Stimulated activated CD8-positive, alpha-beta memory T cell treated with anti-CD3 and anti-CD28 coated beads, Interleukin-12 subunit alpha, Interleukin-12 subunit beta, amount 100 ng/mL, for 4 hours (primary cell): Measurements from ENCODE around the gene RAD23A.
A peak's percentile ranks its signal among the peaks of the same experiment; 100 is the strongest.
"Not testable (repeated sequence)": the region's sequence is repeated elsewhere in the genome, so short reads cannot be mapped to it uniquely, and the experiment has no call there.

ENCODE experiments used
- DNase-seq: peaks from one replicate; pipeline ENCODE4 v3.0.0-alpha.2; 2020; ENCODE audit warnings: low read depth

The RAD23A gene

GRCh38 chr19:12945479-12946091 is at the start of gene RAD23A:
Gene RAD23A, plus strand, starts transcription at chr19:12945862. Its CDS starts 87 bp downstream, at chr19:12945949.
- peak; percentile 98 for DNase-seq

GRCh38 chr19:12896460-12896859 is 49.2 kb upstream of the RAD23A start:
- DNase-seq = no peak

- no peak for DNase-seq
These were observed 45.7 kb upstream of the RAD23A start for GRCh38 chr19:12899891-12900518.

GRCh38 chr19:12907166-12907565 is 38.5 kb upstream of the RAD23A start:
- DNase-seq = no peak

GRCh38 chr19:12912571-12912970 is 33.1 kb upstream of the RAD23A start:
- DNase-seq = no peak

GRCh38 chr19:12913011-12913561 is 32.6 kb upstream of the RAD23A start:
- no peak for DNase-seq

GRCh38 chr19:12913851-12914690 is 31.6 kb upstream of the RAD23A start:
- DNase-seq = no peak

- not testable (repeated sequence) for DNase-seq
These were observed 29.8 kb upstream of the RAD23A start for GRCh38 chr19:12915860-12916259.

GRCh38 chr19:12918253-12918652 is 27.4 kb upstream of the RAD23A start:
- DNase-seq = no peak

GRCh38 chr19:12921047-12921446 is 24.6 kb upstream of the RAD23A start:
- no peak for DNase-seq

- no peak for DNase-seq
These were observed 22.7 kb upstream of the RAD23A start for GRCh38 chr19:12922959-12923358.

- DNase-seq = no peak
These were observed 20.9 kb upstream of the RAD23A start for GRCh38 chr19:12924621-12925310.

GRCh38 chr19:12930002-12930645 is 15.5 kb upstream of the RAD23A start:
- no peak for DNase-seq

GRCh38 chr19:12932392-12933286 is 13.0 kb upstream of the RAD23A start:
- no peak for DNase-seq

- peak; percentile 80 for DNase-seq
These were observed 12.2 kb upstream of the RAD23A start, which contains the start of gene FARSA for GRCh38 chr19:12933287-12934072. Gene FARSA, minus strand, starts transcription at chr19:12933711. Its CDS starts 15 bp downstream, at chr19:12933696.

GRCh38 chr19:12935071-12935470 is 10.6 kb upstream of the RAD23A start:
- no peak for DNase-seq

GRCh38 chr19:12936582-12936981 is 9.1 kb upstream of the RAD23A start:
- DNase-seq = no peak

GRCh38 chr19:12937093-12937926 is 8.4 kb upstream of the RAD23A start:
- DNase-seq = no peak
